GM12878 (cell line): ENCODE measurements around the gene CCDC57. TPM values are rescaled to one million over a fixed set of nuclear protein-coding genes. Genes with fewer than 3 reads are reported as not detected.

ENCODE experiments used
- ATAC-seq: fragments of 200-7000 bp; cut with Tn5 transposase; 3 replicates; pipeline ENCODE4 v1.9.1; 2020; ENCODE audit warnings: mild to moderate bottlenecking, moderate library complexity
- BruUV-seq: library from RNA; stranded (reverse); fragments of 400-500 nt; replicated peaks from 2 replicates; lab custom pipeline; 2021; lab: Mats Ljungman, UMichigan
- CTCF ChIA-PET: fragments of 300-600 bp; sonication (Branson Sonifier 250); formaldehyde crosslinking; extraction: SDS; loops from one replicate; lab custom pipeline; 2021; ENCODE audit warnings: inconsistent platforms; lab: Yijun Ruan, JAX
- POLR2A ChIA-PET: fragments of 350-600 bp; formaldehyde crosslinking; extraction: SDS; loops from one replicate; lab custom pipeline; 2021; ENCODE audit warnings: inconsistent platforms; lab: Charles Lee
- RAD21 ChIA-PET: fragments of 300-600 bp; sonication (Branson Sonifier 250); formaldehyde crosslinking; loops from one replicate; lab custom pipeline; 2023; ENCODE audit warnings: antibody characterized with exemption; ENCODE audit not compliant: unreplicated experiment; lab: Charles Lee
- SMC1A ChIA-PET: fragments of 300-600 bp; sonication (Branson Sonifier 250); formaldehyde crosslinking; loops from one replicate; lab custom pipeline; 2023; ENCODE audit not compliant: unreplicated experiment, uncharacterized antibody; lab: Charles Lee
- DNase-seq: peaks from one replicate; pipeline ENCODE4 v3.0.0-alpha.2; 2011; ENCODE audit warnings: low read depth, low spot score
- FAIRE-seq: peaks from 3 replicates; lab custom pipeline; 2011; peaks lifted over from hg19 to GRCh38; lab: Jason Lieb, UNC
- H2AFZ ChIP-seq: 2 replicates; pipeline ENCODE4 v1.6.0; 2011; ENCODE audit warnings: low read depth, low read length, control low read depth; ENCODE audit not compliant: control insufficient read depth
- H3K27ac ChIP-seq: 2 replicates; pipeline ENCODE4 v1.5.1; 2011; ENCODE audit warnings: control low read depth; ENCODE audit not compliant: control insufficient read depth, insufficient read depth
- H3K27me3 ChIP-seq, 2 experiments: replicated peaks in 1 of 2; 2 replicates each; pipeline versions ENCODE4 v1.6.0 to v1.6.1; 2011; ENCODE audit warnings: low read length in 1 of 2; ENCODE audit not compliant: control insufficient read depth in 2 of 2, insufficient read depth in 2 of 2
- H3K36me3 ChIP-seq, 2 experiments: 2 replicates each; pipeline ENCODE4 v1.5.1; 2011; ENCODE audit warnings: low read length in 1 of 2; ENCODE audit not compliant: control insufficient read depth in 2 of 2, insufficient read depth in 2 of 2
- H3K4me1 ChIP-seq: 2 replicates; pipeline ENCODE4 v1.6.1; 2011; ENCODE audit warnings: mild to moderate bottlenecking, low read length, moderate library complexity, mixed read lengths; ENCODE audit not compliant: control insufficient read depth, insufficient read depth
- H3K4me2 ChIP-seq: 2 replicates; pipeline ENCODE4 v1.6.0; 2011; ENCODE audit warnings: control low read depth; ENCODE audit not compliant: control insufficient read depth, insufficient read depth
- H3K4me3 ChIP-seq: fragments of 200-600 bp; sonication (generic); 2 replicates; pipeline ENCODE4 v1.5.1; 2016
- H3K79me2 ChIP-seq: 2 replicates; pipeline ENCODE4 v1.6.0; 2011; ENCODE audit warnings: low read length; ENCODE audit not compliant: control insufficient read depth, insufficient read depth
- H3K9ac ChIP-seq: 2 replicates; pipeline ENCODE4 v1.8.0; 2011; ENCODE audit warnings: low read length, control low read depth, mixed read lengths; ENCODE audit not compliant: control insufficient read depth, insufficient read depth
- H3K9me3 ChIP-seq: replicated peaks from 3 replicates; pipeline ENCODE4 v1.5.1; 2011; ENCODE audit warnings: mild to moderate bottlenecking, low read length; ENCODE audit not compliant: control insufficient read depth, insufficient read depth
- H4K20me1 ChIP-seq: 2 replicates; pipeline ENCODE4 v1.6.0; 2011; ENCODE audit not compliant: control insufficient read depth, insufficient read depth
- BRCA1 ChIP-seq: IDR thresholded peaks from 2 replicates; pipeline ENCODE4 v1.6.1; 2011; ENCODE audit warnings: low read depth, low read length, improper control_type of control experiment
- CBX5 ChIP-seq: sonication (generic); IDR thresholded peaks from 2 replicates; pipeline ENCODE4 v1.6.1; 2016; ENCODE audit warnings: low read depth, moderate library complexity, mild to moderate bottlenecking, inconsistent platforms
- HDAC2 ChIP-seq: fragments of 200-600 bp; sonication (generic); IDR thresholded peaks from 2 replicates; pipeline ENCODE4 v1.6.1; 2017
- MYB ChIP-seq: fragments of 150-350 bp; IDR thresholded peaks from 2 replicates; pipeline ENCODE4 v1.6.1; 2014; ENCODE audit warnings: mild to moderate bottlenecking, low read depth, low read length, borderline replicate concordance
- RBBP5 ChIP-seq: fragments of 200-600 bp; sonication (generic); conservative IDR thresholded peaks from 2 replicates; pipeline ENCODE4 v1.6.1; 2016
- SP1 ChIP-seq: IDR thresholded peaks from one replicate; pipeline ENCODE4 v1.6.1; 2011; ENCODE audit warnings: low read depth, low read length
- TARDBP ChIP-seq: IDR thresholded peaks from 2 replicates; pipeline ENCODE4 v1.6.1; 2016; ENCODE audit warnings: borderline replicate concordance
- TCF7 ChIP-seq: IDR thresholded peaks from 2 replicates; pipeline ENCODE4 v1.6.1; 2014; ENCODE audit warnings: antibody characterized with exemption, borderline replicate concordance
- ZNF217 ChIP-seq: fragments of 450-650 bp; IDR thresholded peaks from 2 replicates; pipeline ENCODE4 v1.6.1; 2017; ENCODE audit warnings: antibody characterized with exemption, mild to moderate bottlenecking
- WGBS: methylation state at CpG from one replicate; pipeline ENCODE4 v1.1.6; 2016; ENCODE audit warnings: low lambda C conversion rate; ENCODE audit not compliant: insufficient replicate concordance, insufficient coverage; ENCODE audit errors: missing lambda C conversion rate; 5-methylcytosine and 5-hydroxymethylcytosine counted together
- in situ Hi-C: fragments of 300-500 bp; cut with MboI; formaldehyde crosslinking; loops from 9 replicates; pipeline ENCODE4 v1.14.3; 2018; ENCODE audit warnings: mixed read lengths
- intact Hi-C: fragments of 100-400 bp; cut with micrococcal nuclease; formaldehyde crosslinking; loops from one replicate; pipeline ENCODE4 v1.14.2; 2022; ENCODE audit not compliant: unreplicated experiment
- polyA plus RNA-seq, 11 experiments: library from polyadenylated mRNA; depleted of rRNA in 4 of 11; unstranded in 6 of 11; stranded (reverse) in 5 of 11; fragments of >200 nt; fragmentation: Nextera tagmentation in 4 of 11; fragmentation: Illumina TruSeq in 1 of 11; extraction: Ambion mirVana in 4 of 11; extraction: Trizol in 1 of 11; gene quantifications; 1 replicate in 1 of 11; 2 replicates in 10 of 11; pipeline versions ENCODE4 v1.2.1 to v1.2.3, GENCODE V29; 2011 to 2016; ENCODE audit warnings: inconsistent platforms in 2 of 11, missing spikeins in 2 of 11, low read depth in 1 of 11
- total RNA-seq, 4 experiments: library from RNA; depleted of rRNA in 3 of 4; stranded (reverse); fragments of >200 nt in 3 of 4; fragmentation: Illumina TruSeq in 1 of 4; extraction: Trizol in 1 of 4; gene quantifications; 2 replicates each; pipeline versions ENCODE4 v1.2.1 to v1.2.3, GENCODE V29; 2013 to 2021
- TF ChIP-seq, protein P1 (sequence below): fragments of 450-650 bp; IDR thresholded peaks from 2 replicates; pipeline ENCODE4 v1.6.1; 2017; ENCODE audit warnings: mild to moderate bottlenecking, low read depth, inconsistent platforms; ENCODE audit not compliant: poor library complexity, severe bottlenecking
- TF ChIP-seq, protein P2 (sequence below): IDR thresholded peaks from 2 replicates; pipeline ENCODE4 v1.6.1; 2012; ENCODE audit warnings: low read depth, low read length, improper control_type of control experiment
- TF ChIP-seq, protein P3 (sequence below): fragments of 450-650 bp; IDR thresholded peaks from 2 replicates; pipeline ENCODE4 v1.6.1; 2017; ENCODE audit warnings: mild to moderate bottlenecking, moderate library complexity
- TF ChIP-seq, protein P4 (sequence below): fragments of 450-650 bp; formaldehyde crosslinking; IDR thresholded peaks from 2 replicates; pipeline ENCODE4 v1.4.0; 2022; ENCODE audit warnings: mild to moderate bottlenecking, moderate library complexity

Gene CCDC57
- total and polyA plus RNA-seq, 10 of the 15 experiments (the other 5 are each of a cell fraction or from before 2014, with no cell fraction given), result 5.4 to 123 (median 45.8) TPM

DNA sequence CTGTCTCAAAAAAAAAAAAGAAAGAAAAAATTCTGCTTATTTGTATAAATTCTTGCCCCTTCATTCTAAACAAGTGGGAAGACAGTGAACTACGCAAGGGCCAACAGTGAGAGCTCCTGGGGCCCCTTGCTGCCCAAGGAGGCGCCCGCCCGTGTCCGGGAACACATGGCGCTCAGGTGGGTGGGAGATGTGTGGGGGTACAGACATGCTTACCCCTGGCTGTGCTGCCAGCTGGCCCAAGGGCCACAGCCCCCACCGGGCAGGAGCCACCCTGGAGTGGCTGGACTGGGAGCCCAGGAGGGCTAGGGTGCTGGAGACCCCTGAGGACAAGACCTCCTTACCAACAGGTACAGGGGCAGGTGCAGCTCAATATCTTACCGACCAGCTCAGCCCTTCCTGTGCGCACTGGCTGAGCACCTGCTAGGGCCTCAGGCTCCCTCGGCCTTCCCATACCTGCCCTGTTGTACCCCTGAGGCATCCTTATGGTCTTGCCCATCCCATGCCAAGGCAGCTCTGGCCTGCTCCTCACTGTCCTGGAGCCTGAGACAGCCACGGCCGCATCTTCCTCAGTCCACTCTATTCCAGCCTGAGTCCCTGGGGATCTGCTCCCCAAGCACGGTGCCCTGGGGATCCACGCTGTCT, 56.2 kb downstream of the CCDC57 start:
- H4K20me1 ChIP-seq, result no peaks in the 10 kb centered on the region
- in situ Hi-C loops (loop anchor here (5.0 kb wide), 1 partner anchor 119 kb away; the partner anchor contains the start of gene DCXR), intact Hi-C loops (no loop called here)
- no peak for ATAC-seq
- TF ChIP-seq, protein P1, sequence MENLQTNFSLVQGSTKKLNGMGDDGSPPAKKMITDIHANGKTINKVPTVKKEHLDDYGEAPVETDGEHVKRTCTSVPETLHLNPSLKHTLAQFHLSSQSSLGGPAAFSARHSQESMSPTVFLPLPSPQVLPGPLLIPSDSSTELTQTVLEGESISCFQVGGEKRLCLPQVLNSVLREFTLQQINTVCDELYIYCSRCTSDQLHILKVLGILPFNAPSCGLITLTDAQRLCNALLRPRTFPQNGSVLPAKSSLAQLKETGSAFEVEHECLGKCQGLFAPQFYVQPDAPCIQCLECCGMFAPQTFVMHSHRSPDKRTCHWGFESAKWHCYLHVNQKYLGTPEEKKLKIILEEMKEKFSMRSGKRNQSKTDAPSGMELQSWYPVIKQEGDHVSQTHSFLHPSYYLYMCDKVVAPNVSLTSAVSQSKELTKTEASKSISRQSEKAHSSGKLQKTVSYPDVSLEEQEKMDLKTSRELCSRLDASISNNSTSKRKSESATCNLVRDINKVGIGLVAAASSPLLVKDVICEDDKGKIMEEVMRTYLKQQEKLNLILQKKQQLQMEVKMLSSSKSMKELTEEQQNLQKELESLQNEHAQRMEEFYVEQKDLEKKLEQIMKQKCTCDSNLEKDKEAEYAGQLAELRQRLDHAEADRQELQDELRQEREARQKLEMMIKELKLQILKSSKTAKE, result no peak
- TF ChIP-seq RBBP5 (no peak), MYB (no peak), ZNF217 (no peak), HDAC2 (no peak), CBX5 (no peak), BRCA1 (no peak), SP1 (no peak), TCF7 (no peak), TARDBP (no peak)
- TF ChIP-seq, protein P2, sequence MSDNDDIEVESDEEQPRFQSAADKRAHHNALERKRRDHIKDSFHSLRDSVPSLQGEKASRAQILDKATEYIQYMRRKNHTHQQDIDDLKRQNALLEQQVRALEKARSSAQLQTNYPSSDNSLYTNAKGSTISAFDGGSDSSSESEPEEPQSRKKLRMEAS, result no peak
- TF ChIP-seq, protein P3, sequence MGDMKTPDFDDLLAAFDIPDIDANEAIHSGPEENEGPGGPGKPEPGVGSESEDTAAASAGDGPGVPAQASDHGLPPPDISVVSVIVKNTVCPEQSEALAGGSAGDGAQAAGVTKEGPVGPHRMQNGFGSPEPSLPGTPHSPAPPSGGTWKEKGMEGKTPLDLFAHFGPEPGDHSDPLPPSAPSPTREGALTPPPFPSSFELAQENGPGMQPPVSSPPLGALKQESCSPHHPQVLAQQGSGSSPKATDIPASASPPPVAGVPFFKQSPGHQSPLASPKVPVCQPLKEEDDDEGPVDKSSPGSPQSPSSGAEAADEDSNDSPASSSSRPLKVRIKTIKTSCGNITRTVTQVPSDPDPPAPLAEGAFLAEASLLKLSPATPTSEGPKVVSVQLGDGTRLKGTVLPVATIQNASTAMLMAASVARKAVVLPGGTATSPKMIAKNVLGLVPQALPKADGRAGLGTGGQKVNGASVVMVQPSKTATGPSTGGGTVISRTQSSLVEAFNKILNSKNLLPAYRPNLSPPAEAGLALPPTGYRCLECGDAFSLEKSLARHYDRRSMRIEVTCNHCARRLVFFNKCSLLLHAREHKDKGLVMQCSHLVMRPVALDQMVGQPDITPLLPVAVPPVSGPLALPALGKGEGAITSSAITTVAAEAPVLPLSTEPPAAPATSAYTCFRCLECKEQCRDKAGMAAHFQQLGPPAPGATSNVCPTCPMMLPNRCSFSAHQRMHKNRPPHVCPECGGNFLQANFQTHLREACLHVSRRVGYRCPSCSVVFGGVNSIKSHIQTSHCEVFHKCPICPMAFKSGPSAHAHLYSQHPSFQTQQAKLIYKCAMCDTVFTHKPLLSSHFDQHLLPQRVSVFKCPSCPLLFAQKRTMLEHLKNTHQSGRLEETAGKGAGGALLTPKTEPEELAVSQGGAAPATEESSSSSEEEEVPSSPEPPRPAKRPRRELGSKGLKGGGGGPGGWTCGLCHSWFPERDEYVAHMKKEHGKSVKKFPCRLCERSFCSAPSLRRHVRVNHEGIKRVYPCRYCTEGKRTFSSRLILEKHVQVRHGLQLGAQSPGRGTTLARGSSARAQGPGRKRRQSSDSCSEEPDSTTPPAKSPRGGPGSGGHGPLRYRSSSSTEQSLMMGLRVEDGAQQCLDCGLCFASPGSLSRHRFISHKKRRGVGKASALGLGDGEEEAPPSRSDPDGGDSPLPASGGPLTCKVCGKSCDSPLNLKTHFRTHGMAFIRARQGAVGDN, result no peak
- TF ChIP-seq, protein P4, sequence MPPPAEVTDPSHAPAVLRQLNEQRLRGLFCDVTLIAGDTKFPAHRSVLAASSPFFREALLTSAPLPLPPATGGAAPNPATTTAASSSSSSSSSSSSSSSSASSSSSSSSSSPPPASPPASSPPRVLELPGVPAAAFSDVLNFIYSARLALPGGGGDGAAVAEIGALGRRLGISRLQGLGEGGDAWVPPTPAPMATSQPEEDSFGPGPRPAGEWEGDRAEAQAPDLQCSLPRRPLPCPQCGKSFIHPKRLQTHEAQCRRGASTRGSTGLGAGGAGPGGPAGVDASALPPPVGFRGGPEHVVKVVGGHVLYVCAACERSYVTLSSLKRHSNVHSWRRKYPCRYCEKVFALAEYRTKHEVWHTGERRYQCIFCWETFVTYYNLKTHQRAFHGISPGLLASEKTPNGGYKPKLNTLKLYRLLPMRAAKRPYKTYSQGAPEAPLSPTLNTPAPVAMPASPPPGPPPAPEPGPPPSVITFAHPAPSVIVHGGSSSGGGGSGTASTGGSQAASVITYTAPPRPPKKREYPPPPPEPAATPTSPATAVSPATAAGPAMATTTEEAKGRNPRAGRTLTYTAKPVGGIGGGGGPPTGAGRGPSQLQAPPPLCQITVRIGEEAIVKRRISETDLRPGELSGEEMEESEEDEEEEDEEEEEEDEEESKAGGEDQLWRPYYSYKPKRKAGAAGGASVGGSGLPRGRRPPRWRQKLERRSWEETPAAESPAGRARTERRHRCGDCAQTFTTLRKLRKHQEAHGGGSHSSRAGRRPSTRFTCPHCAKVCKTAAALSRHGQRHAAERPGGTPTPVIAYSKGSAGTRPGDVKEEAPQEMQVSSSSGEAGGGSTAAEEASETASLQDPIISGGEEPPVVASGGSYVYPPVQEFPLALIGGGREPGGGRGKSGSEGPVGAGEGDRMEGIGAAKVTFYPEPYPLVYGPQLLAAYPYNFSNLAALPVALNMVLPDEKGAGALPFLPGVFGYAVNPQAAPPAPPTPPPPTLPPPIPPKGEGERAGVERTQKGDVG (CRISPR knock-in tag), result no peak
- DNase-seq, result no peak
- H3K9ac ChIP-seq, result no peak overlapping the region
- no peak overlapping the region for H3K4me3 ChIP-seq
- SMC1A ChIA-PET, result no interaction called here
- no peak overlapping the region for H3K27ac ChIP-seq
- H3K79me2 ChIP-seq, result no peaks in the 10 kb centered on the region
- no TSS peak for BruUV-seq
- RAD21 ChIA-PET, result interaction anchor here (0.9 kb wide), 1 partner anchor 50 kb away, joined by 3 read pairs; no protein-coding TSS in a partner anchor
- H3K4me2 ChIP-seq, result no peak overlapping the region
- 88% methylated on average over 14 of the region's 14 CpGs for WGBS
- H3K36me3 ChIP-seq, result no peaks in the 10 kb centered on the region
- H3K4me1 ChIP-seq, result no peaks in the 10 kb centered on the region
- no peak overlapping the region for H2AFZ ChIP-seq
- no peaks in the 10 kb centered on the region for H3K27me3 ChIP-seq
- CTCF ChIA-PET, result interaction anchor here (1.9 kb wide), 1 partner anchor 50 kb away, joined by 5 read pairs; no protein-coding TSS in a partner anchor
- POLR2A ChIA-PET, result no interaction called here
- no peaks in the 10 kb centered on the region for H3K9me3 ChIP-seq
- FAIRE-seq, result no peak
